WERI-Rb-1 (cell line): Measurements from ENCODE around the gene SPOCK1.

Experiments used
- DNase-seq: peaks from one replicate; pipeline ENCODE4 v3.0.0-alpha.2; 2020
- H3K27ac ChIP-seq: fragments of 250-450 bp; sonication (Bioruptor Pico); 2 replicates; pipeline ENCODE4 v1.5.1; 2020; ENCODE audit warnings: mild to moderate bottlenecking, moderate library complexity
- H3K27me3 ChIP-seq: fragments of 250-450 bp; sonication (Bioruptor Pico); 2 replicates; pipeline ENCODE4 v1.5.1; 2021; ENCODE audit warnings: mild to moderate bottlenecking, low read depth, moderate library complexity; ENCODE audit not compliant: insufficient read depth, severe bottlenecking
- H3K36me3 ChIP-seq: fragments of 250-450 bp; sonication (Bioruptor Pico); 2 replicates; pipeline ENCODE4 v1.5.1; 2020; ENCODE audit warnings: mild to moderate bottlenecking, moderate library complexity
- H3K4me3 ChIP-seq: 2 replicates; pipeline ENCODE4 v1.5.1; 2011; ENCODE audit warnings: low read depth, mild to moderate bottlenecking, control low read depth, low read length
- H3K9me3 ChIP-seq: fragments of 250-450 bp; sonication (Bioruptor Pico); 2 replicates; pipeline ENCODE4 v1.5.1; 2021; ENCODE audit warnings: mild to moderate bottlenecking, moderate library complexity; ENCODE audit not compliant: severe bottlenecking
- TF ChIP-seq, protein P1 (sequence below): IDR thresholded peaks from 2 replicates; pipeline ENCODE4 v1.5.1; 2011; ENCODE audit warnings: low read depth, mild to moderate bottlenecking, control low read depth, inconsistent platforms, low read length

The SPOCK1 gene

GRCh38 chr5:137134920-137135532 is 364.1 kb downstream of the SPOCK1 start:
- TF ChIP-seq, protein P1, sequence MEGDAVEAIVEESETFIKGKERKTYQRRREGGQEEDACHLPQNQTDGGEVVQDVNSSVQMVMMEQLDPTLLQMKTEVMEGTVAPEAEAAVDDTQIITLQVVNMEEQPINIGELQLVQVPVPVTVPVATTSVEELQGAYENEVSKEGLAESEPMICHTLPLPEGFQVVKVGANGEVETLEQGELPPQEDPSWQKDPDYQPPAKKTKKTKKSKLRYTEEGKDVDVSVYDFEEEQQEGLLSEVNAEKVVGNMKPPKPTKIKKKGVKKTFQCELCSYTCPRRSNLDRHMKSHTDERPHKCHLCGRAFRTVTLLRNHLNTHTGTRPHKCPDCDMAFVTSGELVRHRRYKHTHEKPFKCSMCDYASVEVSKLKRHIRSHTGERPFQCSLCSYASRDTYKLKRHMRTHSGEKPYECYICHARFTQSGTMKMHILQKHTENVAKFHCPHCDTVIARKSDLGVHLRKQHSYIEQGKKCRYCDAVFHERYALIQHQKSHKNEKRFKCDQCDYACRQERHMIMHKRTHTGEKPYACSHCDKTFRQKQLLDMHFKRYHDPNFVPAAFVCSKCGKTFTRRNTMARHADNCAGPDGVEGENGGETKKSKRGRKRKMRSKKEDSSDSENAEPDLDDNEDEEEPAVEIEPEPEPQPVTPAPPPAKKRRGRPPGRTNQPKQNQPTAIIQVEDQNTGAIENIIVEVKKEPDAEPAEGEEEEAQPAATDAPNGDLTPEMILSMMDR, result no peak
- H3K36me3 ChIP-seq, result no peaks in the 10 kb centered on the region
- no peak overlapping the region for H3K27ac ChIP-seq
- no peak for DNase-seq
- H3K9me3 ChIP-seq, result no peaks in the 10 kb centered on the region
- no peaks in the 10 kb centered on the region for H3K27me3 ChIP-seq
- no peak overlapping the region for H3K4me3 ChIP-seq

DNA sequence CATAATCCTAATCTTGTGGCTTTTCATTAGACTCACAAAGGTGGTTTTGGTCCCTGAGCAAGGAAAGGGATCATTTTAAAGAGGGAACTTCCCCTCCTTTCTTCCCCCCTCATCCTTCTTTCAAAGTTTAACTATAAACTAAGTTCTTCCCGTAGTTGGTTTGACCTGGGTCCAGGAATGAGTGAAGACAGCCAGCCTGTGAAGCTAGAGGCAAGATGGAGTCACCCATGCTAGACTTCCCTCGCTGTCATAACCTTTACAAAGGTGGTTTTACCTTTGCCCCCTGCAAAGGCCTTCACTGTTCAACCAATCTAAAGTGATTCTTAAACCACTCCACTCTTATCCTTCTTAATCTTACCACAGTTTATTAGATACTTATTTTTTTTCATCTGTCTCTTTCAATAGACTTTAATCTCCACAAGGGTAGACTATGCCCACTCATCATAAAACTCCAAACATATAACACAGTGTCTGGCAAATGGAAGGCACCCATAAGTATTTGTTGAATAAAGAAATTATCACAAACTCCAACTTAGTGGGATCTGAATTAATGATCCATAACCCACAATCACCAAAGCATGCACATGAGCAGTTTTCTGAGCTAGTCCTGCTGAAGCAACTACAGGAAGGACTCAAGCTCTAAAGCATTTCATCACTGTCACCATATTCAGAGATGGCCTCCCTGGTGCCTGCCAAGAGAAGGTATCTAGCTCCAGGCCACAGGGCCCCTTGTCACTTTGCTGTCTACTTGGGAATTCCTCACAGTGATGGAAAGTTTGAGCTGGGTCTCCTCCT is 369.0 kb downstream of the SPOCK1 start:
- no peak overlapping the region for H3K4me3 ChIP-seq
- H3K36me3 ChIP-seq, result no peaks in the 10 kb centered on the region
- TF ChIP-seq, protein P1, result no peak
- H3K9me3 ChIP-seq, result peaks cover 3% of the 10 kb centered on the region
- H3K27ac ChIP-seq, result no peak overlapping the region
- no peak for DNase-seq
- H3K27me3 ChIP-seq, result no peaks in the 10 kb centered on the region

DNA sequence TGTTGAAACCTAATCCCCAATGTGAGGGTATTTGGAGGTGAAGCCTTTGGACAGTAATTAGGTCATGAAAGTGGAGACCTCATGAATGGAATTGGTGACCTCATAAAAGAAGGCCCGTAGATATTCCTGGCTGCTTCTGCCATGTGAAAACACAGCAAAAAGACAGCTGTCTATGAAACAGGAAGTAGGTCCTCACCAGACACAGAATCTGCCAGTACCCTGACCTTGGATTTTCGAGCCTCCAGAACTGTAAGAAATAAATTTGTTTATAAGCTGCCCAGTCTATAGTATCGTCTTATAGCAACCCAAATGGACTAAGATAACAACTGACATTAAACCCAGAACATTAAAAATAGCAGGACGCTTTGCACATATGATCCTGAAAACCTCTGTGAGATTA is 371.1 kb downstream of the SPOCK1 start:
- Histone ChIP-seq H3K4me3 (no peak overlapping the region), H3K36me3 (no peaks in the 10 kb centered on the region), H3K9me3 (peaks cover 3% of the 10 kb centered on the region), H3K27me3 (no peaks in the 10 kb centered on the region), H3K27ac (no peak overlapping the region)
- no peak for DNase-seq
- TF ChIP-seq, protein P1, result no peak

- H3K27ac ChIP-seq, result no peak overlapping the region
- no peaks in the 10 kb centered on the region for H3K36me3 ChIP-seq
- H3K4me3 ChIP-seq, result no peak overlapping the region
- peaks cover 3% of the 10 kb centered on the region for H3K9me3 ChIP-seq
- TF ChIP-seq, protein P1, result no peak
- DNase-seq, result no peak
- no peaks in the 10 kb centered on the region for H3K27me3 ChIP-seq
These were observed 372.3 kb downstream of the SPOCK1 start for GRCh38 chr5:137126829-137127228.

DNA sequence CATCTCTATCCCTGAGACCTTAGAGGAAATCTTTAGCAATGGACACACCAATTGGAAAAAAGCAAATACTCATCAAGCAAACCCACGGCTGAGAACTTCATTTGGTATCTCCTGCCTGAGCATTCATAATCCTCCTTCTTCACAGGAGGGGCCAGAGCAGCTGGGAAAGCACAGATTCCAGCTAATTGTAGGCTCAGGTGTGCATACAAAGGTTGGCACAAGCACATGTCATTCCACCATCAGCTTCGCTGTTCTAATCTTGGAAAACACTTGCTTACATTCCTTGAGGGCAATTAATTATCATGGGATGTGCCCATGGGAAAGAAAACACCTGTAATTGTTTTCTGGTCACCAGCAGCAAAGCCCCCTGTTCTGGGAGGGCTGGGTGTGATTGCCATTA is 376.6 kb downstream of the SPOCK1 start:
- no peaks in the 10 kb centered on the region for H3K9me3 ChIP-seq
- H3K4me3 ChIP-seq, result no peak overlapping the region
- no peaks in the 10 kb centered on the region for H3K27me3 ChIP-seq
- TF ChIP-seq, protein P1, result no peak
- no peak overlapping the region for H3K27ac ChIP-seq
- H3K36me3 ChIP-seq, result no peaks in the 10 kb centered on the region
- no peak for DNase-seq
